SK-N-SH (cell line): ENCODE data around the gene ARHGAP29. TPM values are rescaled to one million over a fixed set of nuclear protein-coding genes. Genes with fewer than 3 reads are reported as not detected.

Experiments used
- CTCF ChIA-PET: fragments of 300-600, 350-600 bp; formaldehyde crosslinking; extraction: SDS; loops from one replicate; lab custom pipeline; 2021; lab: Yijun Ruan, JAX
- POLR2A ChIA-PET: fragments of 350-600 bp; sonication (Branson Sonifier 250); formaldehyde crosslinking; extraction: SDS; loops from one replicate; lab custom pipeline; 2020; ENCODE audit warnings: antibody characterized with exemption, inconsistent platforms; lab: Yijun Ruan, JAX
- DNase-seq: peaks from one replicate; pipeline ENCODE4 v3.0.0; 2012
- H2AFZ ChIP-seq: fragments of 200-600 bp; sonication (generic); 2 replicates; pipeline ENCODE4 v1.8.1; 2016; ENCODE audit warnings: antibody characterized with exemption, mild to moderate bottlenecking, low read depth
- H3F3A ChIP-seq: fragments of 200-600 bp; sonication (generic); replicated peaks from 2 replicates; pipeline ENCODE3; 2016; ENCODE audit warnings: antibody characterized with exemption, mild to moderate bottlenecking; ENCODE audit not compliant: insufficient read depth
- H3K27ac ChIP-seq, 2 experiments: fragments of 200-500 bp in 1 of 2; fragments of 200-600 bp in 1 of 2; sonication (Bioruptor generic) in 1 of 2; sonication (generic), shearing (Covaris generic) in 1 of 2; 2 replicates each; pipeline versions ENCODE4 v1.5.1 to v1.6.1; 2014 to 2016; ENCODE audit warnings: low read depth in 2 of 2, inconsistent platforms in 1 of 2, low read length in 1 of 2, mild to moderate bottlenecking in 1 of 2, mixed read lengths in 1 of 2
- H3K27me3 ChIP-seq: fragments of 200-600 bp; sonication (generic), shearing (Covaris generic); 2 replicates; pipeline ENCODE4 v1.6.1; 2016; ENCODE audit warnings: mixed run types; ENCODE audit not compliant: insufficient read depth
- H3K36me3 ChIP-seq, 2 experiments: fragments of 200-500 bp in 1 of 2; fragments of 200-600 bp in 1 of 2; sonication (Bioruptor generic) in 1 of 2; sonication (generic) in 1 of 2; replicated peaks in 1 of 2; 2 replicates each; pipeline versions ENCODE3 to v1.5.1; 2014 to 2016; ENCODE audit warnings: low read length in 1 of 2, mild to moderate bottlenecking in 1 of 2; ENCODE audit not compliant: insufficient read depth in 2 of 2, control insufficient read depth in 1 of 2
- H3K4me1 ChIP-seq, 2 experiments: fragments of 200-500 bp in 1 of 2; fragments of 200-600 bp in 1 of 2; sonication (Bioruptor generic) in 1 of 2; sonication (generic), shearing (Covaris generic) in 1 of 2; 2 replicates each; pipeline versions ENCODE4 v1.5.1 to v1.6.1; 2014 to 2016; ENCODE audit warnings: low read depth in 1 of 2, low read length in 1 of 2, mixed run types in 1 of 2; ENCODE audit not compliant: insufficient read depth in 2 of 2, control insufficient read depth in 1 of 2
- H3K4me2 ChIP-seq: fragments of 200-600 bp; sonication (generic), shearing (Covaris generic); 2 replicates; pipeline ENCODE4 v1.6.1; 2017; ENCODE audit warnings: mixed run types
- H3K4me3 ChIP-seq, 2 experiments: fragments of 200-500 bp in 1 of 2; fragments of 200-600 bp in 1 of 2; sonication (Bioruptor generic) in 1 of 2; sonication (generic), shearing (Covaris generic) in 1 of 2; 2 replicates each; pipeline versions ENCODE4 v1.5.1 to v1.8.1; 2014 to 2016; ENCODE audit warnings: low read depth in 2 of 2, inconsistent platforms in 1 of 2, low read length in 1 of 2, mild to moderate bottlenecking in 1 of 2, mixed read lengths in 1 of 2, moderate library complexity in 1 of 2
- H3K79me2 ChIP-seq: fragments of 200-600 bp; sonication (generic); 2 replicates; pipeline ENCODE4 v1.8.1; 2017; ENCODE audit warnings: mild to moderate bottlenecking; ENCODE audit not compliant: insufficient read depth
- H3K9ac ChIP-seq: fragments of 200-600 bp; sonication (generic); 2 replicates; pipeline ENCODE4 v1.6.1; 2017; ENCODE audit warnings: mixed run types
- H3K9me2 ChIP-seq: fragments of 200-600 bp; sonication (generic); 2 replicates; pipeline ENCODE4 v1.6.1; 2017; ENCODE audit warnings: mixed run types
- H3K9me3 ChIP-seq: fragments of 200-600 bp; sonication (generic); 2 replicates; pipeline ENCODE4 v1.6.1; 2017; ENCODE audit warnings: mixed run types, mild to moderate bottlenecking, moderate library complexity
- H4K20me1 ChIP-seq: fragments of 200-600 bp; sonication (generic); 2 replicates; pipeline ENCODE4 v1.6.1; 2017; ENCODE audit warnings: mild to moderate bottlenecking, mixed run types; ENCODE audit not compliant: insufficient read depth
- CHD2 ChIP-seq: fragments of 150-350 bp; IDR thresholded peaks from 2 replicates; pipeline ENCODE4 v1.6.1; 2018; ENCODE audit warnings: low read length; ENCODE audit not compliant: partially characterized antibody
- ELF1 ChIP-seq: IDR thresholded peaks from 2 replicates; pipeline ENCODE4 v1.4.0; 2012
- EP300 ChIP-seq, 2 experiments: IDR thresholded peaks; 2 replicates each; pipeline versions ENCODE4 v1.4.0 to v1.6.1; 2012; ENCODE audit warnings: borderline replicate concordance in 1 of 2, low read depth in 1 of 2, low read length in 1 of 2
- FOSL2 ChIP-seq: IDR thresholded peaks from 2 replicates; pipeline ENCODE4 v1.4.0; 2012; ENCODE audit warnings: low read depth, mild to moderate bottlenecking, moderate library complexity, borderline replicate concordance
- GABPA ChIP-seq: IDR thresholded peaks from 2 replicates; pipeline ENCODE4 v1.4.0; 2012; ENCODE audit warnings: low read depth, mild to moderate bottlenecking
- IRF3 ChIP-seq: fragments of 150-350 bp; IDR thresholded peaks from 2 replicates; pipeline ENCODE4 v1.6.1; 2016; ENCODE audit warnings: mild to moderate bottlenecking, low read depth, low read length
- MAX ChIP-seq: IDR thresholded peaks from 2 replicates; pipeline ENCODE4 v1.4.0; 2012; ENCODE audit warnings: low read depth
- MXI1 ChIP-seq: IDR thresholded peaks from 2 replicates; pipeline ENCODE4 v1.6.1; 2012; ENCODE audit warnings: mild to moderate bottlenecking, low read depth, low read length, improper control_type of control experiment
- NFIC ChIP-seq: IDR thresholded peaks from 2 replicates; pipeline ENCODE4 v1.4.0; 2012; ENCODE audit warnings: borderline replicate concordance
- NRF1 ChIP-seq: IDR thresholded peaks from 2 replicates; pipeline ENCODE4 v1.6.1; 2012; ENCODE audit warnings: low read depth, mild to moderate bottlenecking, low read length
- POLR2AphosphoS5 ChIP-seq: IDR thresholded peaks from 2 replicates; pipeline ENCODE4 v1.6.1; 2012; ENCODE audit warnings: low read depth, low read length
- RAD21 ChIP-seq: IDR thresholded peaks from 2 replicates; pipeline ENCODE4 v1.6.1; 2012; ENCODE audit warnings: mild to moderate bottlenecking, low read length
- RFX5 ChIP-seq: IDR thresholded peaks from 2 replicates; pipeline ENCODE4 v1.6.1; 2012; ENCODE audit warnings: mild to moderate bottlenecking, improper control_type of control experiment, low read length
- SMC3 ChIP-seq: IDR thresholded peaks from 2 replicates; pipeline ENCODE4 v1.6.1; 2012; ENCODE audit warnings: low read depth, low read length, improper control_type of control experiment
- WGBS: methylation state at CpG from one replicate; pipeline ENCODE4 v1.1.6; 2017; ENCODE audit warnings: low lambda C conversion rate; 5-methylcytosine and 5-hydroxymethylcytosine counted together
- polyA plus RNA-seq, 3 experiments: library from polyadenylated mRNA; depleted of rRNA; stranded (reverse); fragments of >200 nt; gene quantifications; 2 replicates each; pipeline ENCODE4 v1.2.3, GENCODE V29; 2012
- TF ChIP-seq, protein P1 (sequence below): IDR thresholded peaks from 2 replicates; pipeline ENCODE4 v1.6.1; 2012; ENCODE audit warnings: mild to moderate bottlenecking, low read depth, low read length, moderate library complexity
- TF ChIP-seq, protein P2 (sequence below): fragments of 150-350 bp; IDR thresholded peaks from 2 replicates; pipeline ENCODE4 v1.6.1; 2017; ENCODE audit warnings: antibody characterized with exemption, low read length, low read depth, borderline replicate concordance
- TF ChIP-seq, protein P3 (sequence below): IDR thresholded peaks from 2 replicates; pipeline ENCODE4; 2012

The ARHGAP29 gene
- polyA plus RNA-seq, 1 of the 3 experiments (the other 2 are of a cell fraction) = 20.1 TPM

DNA sequence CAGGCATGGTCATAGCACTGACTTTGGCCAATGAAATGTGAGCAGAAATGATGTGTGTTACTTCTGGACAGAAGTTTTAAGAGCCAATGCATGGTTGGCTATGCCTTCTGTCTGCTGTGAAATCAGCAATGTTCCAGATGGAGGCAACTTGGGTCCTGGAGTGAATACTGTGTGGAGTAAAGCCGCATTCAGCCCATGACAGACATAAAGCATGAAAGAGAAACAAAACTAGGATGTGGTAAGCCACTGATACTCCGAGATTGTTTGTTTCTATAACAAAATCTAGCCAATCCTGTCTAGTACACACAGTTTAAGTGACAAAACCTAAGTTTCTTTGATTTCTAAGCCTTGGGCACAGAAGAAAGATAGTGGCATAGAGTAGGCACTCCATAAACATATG lies 47.1 kb upstream of the ARHGAP29 start (continued):
- TF ChIP-seq, protein P1, sequence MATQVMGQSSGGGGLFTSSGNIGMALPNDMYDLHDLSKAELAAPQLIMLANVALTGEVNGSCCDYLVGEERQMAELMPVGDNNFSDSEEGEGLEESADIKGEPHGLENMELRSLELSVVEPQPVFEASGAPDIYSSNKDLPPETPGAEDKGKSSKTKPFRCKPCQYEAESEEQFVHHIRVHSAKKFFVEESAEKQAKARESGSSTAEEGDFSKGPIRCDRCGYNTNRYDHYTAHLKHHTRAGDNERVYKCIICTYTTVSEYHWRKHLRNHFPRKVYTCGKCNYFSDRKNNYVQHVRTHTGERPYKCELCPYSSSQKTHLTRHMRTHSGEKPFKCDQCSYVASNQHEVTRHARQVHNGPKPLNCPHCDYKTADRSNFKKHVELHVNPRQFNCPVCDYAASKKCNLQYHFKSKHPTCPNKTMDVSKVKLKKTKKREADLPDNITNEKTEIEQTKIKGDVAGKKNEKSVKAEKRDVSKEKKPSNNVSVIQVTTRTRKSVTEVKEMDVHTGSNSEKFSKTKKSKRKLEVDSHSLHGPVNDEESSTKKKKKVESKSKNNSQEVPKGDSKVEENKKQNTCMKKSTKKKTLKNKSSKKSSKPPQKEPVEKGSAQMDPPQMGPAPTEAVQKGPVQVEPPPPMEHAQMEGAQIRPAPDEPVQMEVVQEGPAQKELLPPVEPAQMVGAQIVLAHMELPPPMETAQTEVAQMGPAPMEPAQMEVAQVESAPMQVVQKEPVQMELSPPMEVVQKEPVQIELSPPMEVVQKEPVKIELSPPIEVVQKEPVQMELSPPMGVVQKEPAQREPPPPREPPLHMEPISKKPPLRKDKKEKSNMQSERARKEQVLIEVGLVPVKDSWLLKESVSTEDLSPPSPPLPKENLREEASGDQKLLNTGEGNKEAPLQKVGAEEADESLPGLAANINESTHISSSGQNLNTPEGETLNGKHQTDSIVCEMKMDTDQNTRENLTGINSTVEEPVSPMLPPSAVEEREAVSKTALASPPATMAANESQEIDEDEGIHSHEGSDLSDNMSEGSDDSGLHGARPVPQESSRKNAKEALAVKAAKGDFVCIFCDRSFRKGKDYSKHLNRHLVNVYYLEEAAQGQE = no peak
- TF ChIP-seq ELF1 (no peak), GABPA (no peak), CHD2 (no peak), RFX5 (no peak)

- no peaks in the 10 kb centered on the region for H3K36me3 ChIP-seq
- H3K4me3 ChIP-seq = no peak overlapping the region
- POLR2A ChIA-PET = no interaction called here
- no peak overlapping the region for H3K9ac ChIP-seq
- no peaks in the 10 kb centered on the region for H3K9me2 ChIP-seq
- no peak for TF ChIP-seq MXI1
- no peak for TF ChIP-seq NFIC
- TF ChIP-seq, protein P2, sequence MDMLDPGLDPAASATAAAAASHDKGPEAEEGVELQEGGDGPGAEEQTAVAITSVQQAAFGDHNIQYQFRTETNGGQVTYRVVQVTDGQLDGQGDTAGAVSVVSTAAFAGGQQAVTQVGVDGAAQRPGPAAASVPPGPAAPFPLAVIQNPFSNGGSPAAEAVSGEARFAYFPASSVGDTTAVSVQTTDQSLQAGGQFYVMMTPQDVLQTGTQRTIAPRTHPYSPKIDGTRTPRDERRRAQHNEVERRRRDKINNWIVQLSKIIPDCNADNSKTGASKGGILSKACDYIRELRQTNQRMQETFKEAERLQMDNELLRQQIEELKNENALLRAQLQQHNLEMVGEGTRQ = no peak
- no peak for TF ChIP-seq GABPA
- TF ChIP-seq EP300 (IDR thresholded peaks at IDR 0.05; ENCODE audit: borderline replicate concordance in 1 of 2, low read depth in 1 of 2, low read length in 1 of 2) = no peak
- TF ChIP-seq, protein P3, sequence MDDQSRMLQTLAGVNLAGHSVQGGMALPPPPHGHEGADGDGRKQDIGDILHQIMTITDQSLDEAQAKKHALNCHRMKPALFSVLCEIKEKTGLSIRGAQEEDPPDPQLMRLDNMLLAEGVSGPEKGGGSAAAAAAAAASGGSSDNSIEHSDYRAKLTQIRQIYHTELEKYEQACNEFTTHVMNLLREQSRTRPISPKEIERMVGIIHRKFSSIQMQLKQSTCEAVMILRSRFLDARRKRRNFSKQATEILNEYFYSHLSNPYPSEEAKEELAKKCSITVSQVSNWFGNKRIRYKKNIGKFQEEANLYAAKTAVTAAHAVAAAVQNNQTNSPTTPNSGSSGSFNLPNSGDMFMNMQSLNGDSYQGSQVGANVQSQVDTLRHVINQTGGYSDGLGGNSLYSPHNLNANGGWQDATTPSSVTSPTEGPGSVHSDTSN = no peak
- no peak for TF ChIP-seq ELF1
- no peak for TF ChIP-seq SMC3
- TF ChIP-seq MAX = no peak
- TF ChIP-seq NRF1 = no peak
- TF ChIP-seq POLR2AphosphoS5 = no peak
- TF ChIP-seq FOSL2 = no peak
- no peak for TF ChIP-seq RAD21
- TF ChIP-seq, protein P1 = no peak
- TF ChIP-seq IRF3 = no peak
- TF ChIP-seq, all 33 proteins: peak for 0
- H3K27ac ChIP-seq = no peak overlapping the region; a peak in 1 of 4 replicates
- H3K27me3 ChIP-seq = no peaks in the 10 kb centered on the region
- 98% methylated on average over 1 of the region's 1 CpG for WGBS
- peaks cover 12 to 18% of the 10 kb centered on the region in 2 experiments; a peak in 2 of 4 replicates for H3K4me1 ChIP-seq
- H3F3A ChIP-seq = no peaks in the 10 kb centered on the region
- no peaks in the 10 kb centered on the region for H3K9me3 ChIP-seq
- no peak overlapping the region for H3K4me2 ChIP-seq
- no peaks in the 10 kb centered on the region for H4K20me1 ChIP-seq
- H2AFZ ChIP-seq = no peak overlapping the region
- no peaks in the 10 kb centered on the region for H3K79me2 ChIP-seq
- no peak for DNase-seq
- CTCF ChIA-PET = interaction anchor here (5.2 kb wide), 1 partner anchor 52 kb away, joined by 23 read pairs; no protein-coding TSS in a partner anchor
These were observed 46.1 kb upstream of the ARHGAP29 start for GRCh38 chr1:94283462-94283861.
